Hematopoietic multipotent progenitor cell treated with erythropoietin and hydrocortisone succinate and interleukin-3 and kit ligand, for 8 days (in vitro differentiated cells): ENCODE measurements around the gene DMD.

Experiments used
- DNase-seq: peaks from one replicate; pipeline ENCODE4 v3.0.0-alpha.2; 2015

The DMD gene

GRCh38 chrX:31836479-31836878 lies 1374.9 kb downstream of the DMD start:
- DNase-seq = no peak

GRCh38 chrX:31832263-31832662 lies 1379.1 kb downstream of the DMD start:
- no peak for DNase-seq

- no peak for DNase-seq
These were observed 1390.7 kb downstream of the DMD start for GRCh38 chrX:31820430-31821210.

GRCh38 chrX:31819455-31819854 lies 1391.9 kb downstream of the DMD start:
- no peak for DNase-seq

- DNase-seq = no peak
These were observed 1400.2 kb downstream of the DMD start for GRCh38 chrX:31811106-31811505.

- no peak for DNase-seq
These were observed 1403.0 kb downstream of the DMD start for GRCh38 chrX:31808357-31808756.

- DNase-seq = no peak
These were observed 1404.2 kb downstream of the DMD start for GRCh38 chrX:31807165-31807564.

GRCh38 chrX:31805781-31806180 lies 1405.6 kb downstream of the DMD start:
- DNase-seq = no peak

- DNase-seq = no peak
These were observed 1411.1 kb downstream of the DMD start for GRCh38 chrX:31800219-31800618.

GRCh38 chrX:31796624-31797023 lies 1414.7 kb downstream of the DMD start:
- DNase-seq = no peak

- no peak for DNase-seq
These were observed 1463.9 kb downstream of the DMD start for GRCh38 chrX:31747411-31747810.

GRCh38 chrX:31743004-31743403 lies 1468.3 kb downstream of the DMD start:
- DNase-seq = no peak

GRCh38 chrX:31717474-31717873 lies 1493.9 kb downstream of the DMD start:
- no peak for DNase-seq

GRCh38 chrX:31715675-31716074 lies 1495.7 kb downstream of the DMD start:
- DNase-seq = no peak

- DNase-seq = no peak
These were observed 1496.6 kb downstream of the DMD start for GRCh38 chrX:31714797-31715196.

GRCh38 chrX:31713120-31713519 lies 1498.2 kb downstream of the DMD start:
- no peak for DNase-seq

- no peak for DNase-seq
These were observed 1500.2 kb downstream of the DMD start for GRCh38 chrX:31711166-31711565.

GRCh38 chrX:31708116-31708515 lies 1503.2 kb downstream of the DMD start:
- DNase-seq = no peak

GRCh38 chrX:31706466-31706865 lies 1504.9 kb downstream of the DMD start:
- DNase-seq = no peak

GRCh38 chrX:31705816-31706215 lies 1505.5 kb downstream of the DMD start:
- DNase-seq = no peak

- no peak for DNase-seq
These were observed 1506.4 kb downstream of the DMD start for GRCh38 chrX:31704938-31705337.

GRCh38 chrX:31702222-31702621 lies 1509.1 kb downstream of the DMD start:
- no peak for DNase-seq

GRCh38 chrX:31697294-31697916 lies 1513.9 kb downstream of the DMD start:
- DNase-seq = no peak

- DNase-seq = no peak
These were observed 1531.5 kb downstream of the DMD start for GRCh38 chrX:31679861-31680260.

GRCh38 chrX:31670245-31670644 lies 1541.1 kb downstream of the DMD start:
- DNase-seq = no peak
